ENCODE results near the gene CAND2. TPM values are rescaled to one million over a fixed set of nuclear protein-coding genes. Genes with fewer than 3 reads are reported as not detected.

The CAND2 gene
- total and polyA plus RNA-seq, 2 of the 8 experiments (the other 6 are each of a cell fraction or from before 2014, with no cell fraction given), result 8.7 TPM

DNA sequence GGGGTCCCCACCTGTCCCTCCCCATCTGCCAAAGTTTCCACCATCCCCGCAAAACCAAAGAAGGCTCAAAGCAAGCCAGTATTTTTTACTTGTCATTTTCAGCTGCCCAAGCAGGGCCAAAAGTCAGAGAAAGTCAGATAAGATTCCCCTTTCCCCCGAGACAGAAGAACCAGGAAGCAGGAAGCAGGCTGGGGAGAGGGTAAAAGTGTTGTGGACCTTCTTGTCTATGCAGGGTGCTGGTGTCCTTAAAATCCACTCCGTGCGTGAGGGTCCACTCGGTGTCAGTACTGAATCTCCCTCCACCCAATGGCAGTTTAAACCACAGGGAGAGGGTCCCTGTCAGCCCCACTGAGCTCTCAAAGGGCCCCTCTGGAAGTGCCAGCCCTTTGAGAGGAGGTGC, 65.1 kb downstream of the CAND2 start:
- Histone ChIP-seq H2BK12ac (ENCODE audit: low read depth, low read length) (no peak overlapping the region), H3K27me3 (replicated peaks in 1 of 4; ENCODE audit: control insufficient read depth in 3 of 4, extremely low read depth in 1 of 4, insufficient read depth in 3 of 4, low read length in 3 of 4) (peaks cover 0 to 4% (median 0%) of the 10 kb centered on the region in 4 experiments; a peak in 1 of 7 replicates), H3K79me1 (ENCODE audit: low read depth, low read length) (no peaks in the 10 kb centered on the region), H3K18ac (ENCODE audit: extremely low read depth, low read length) (no peak overlapping the region), H4K5ac (ENCODE audit: insufficient read length, low read depth, low read length) (no peak overlapping the region), H2BK5ac (ENCODE audit: low read depth, low read length) (no peak overlapping the region), H2BK20ac (ENCODE audit: low read length) (no peak overlapping the region), H3K9ac (replicated peaks in 1 of 4; ENCODE audit: extremely low read depth in 1 of 4, low read depth in 3 of 4, low read length in 3 of 4) (no peak overlapping the region), H2BK15ac (ENCODE audit: low read length) (no peak overlapping the region), H3K4me3 (ENCODE audit: extremely low read depth in 1 of 4, insufficient read depth in 2 of 4, low read depth in 3 of 4, low read length in 4 of 4) (no peak overlapping the region), H4K91ac (replicated peaks; ENCODE audit: insufficient read length, low read length) (no peak overlapping the region), H3K23me2 (ENCODE audit: low read depth, low read length) (no peaks in the 10 kb centered on the region), H2AFZ (ENCODE audit: low read length) (no peak overlapping the region), H2BK120ac (replicated peaks; ENCODE audit: low read depth, low read length) (no peak overlapping the region), H3K14ac (ENCODE audit: insufficient read length) (no peak overlapping the region), H3K36me3 (ENCODE audit: control insufficient read depth in 2 of 4, insufficient read depth in 4 of 4, low read length in 3 of 4) (no peaks in the 10 kb centered on the region), H3K4me2 (ENCODE audit: insufficient read depth in 1 of 2, low read depth in 2 of 2, low read length in 2 of 2) (no peak overlapping the region), H3K4me1 (replicated peaks in 1 of 4; ENCODE audit: control insufficient read depth in 3 of 4, insufficient read depth in 4 of 4, low read length in 3 of 4) (peaks cover 0 to 3% (median 0%) of the 10 kb centered on the region in 4 experiments; a peak in 2 of 7 replicates), H3K79me2 (ENCODE audit: control insufficient read depth in 1 of 2, insufficient read depth in 2 of 2, low read length in 2 of 2) (no peaks in the 10 kb centered on the region), H3K4ac (replicated peaks; ENCODE audit: insufficient read length, low read depth, low read length) (no peak overlapping the region), H3K23ac (ENCODE audit: insufficient read length) (no peak overlapping the region), H3K9me3 (ENCODE audit: insufficient read depth in 2 of 2, low read depth in 1 of 2, low read length in 1 of 2) (no peaks in the 10 kb centered on the region), H4K8ac (ENCODE audit: extremely low read depth, insufficient read depth, low read length) (no peak overlapping the region), H4K20me1 (replicated peaks in 1 of 2; ENCODE audit: control insufficient read depth in 1 of 2, insufficient read depth in 2 of 2, low read length in 2 of 2) (no peaks in the 10 kb centered on the region), H3K27ac (ENCODE audit: low read depth, low read length) (no peak overlapping the region), H2AK5ac (ENCODE audit: low read depth, low read length) (no peak overlapping the region), H3K56ac (replicated peaks; ENCODE audit: insufficient read length, low read depth, low read length) (no peak overlapping the region)
- CTCF ChIA-PET (ENCODE audit: partially characterized antibody), result interaction anchor here (1.2 to 2.5 kb wide), 4 partner anchors 10 to 34 kb away, joined by 4 to 16 read pairs (median 6); partner anchors contain the start of gene RPL32
- WGBS, 2 experiments (ENCODE audit: extremely low coverage in 1 of 2, insufficient coverage in 1 of 2, insufficient read length in 1 of 2, insufficient replicate concordance in 2 of 2, low coverage in 1 of 2, low lambda C conversion rate in 2 of 2, missing lambda C conversion rate in 1 of 2), result 84% methylated on average over 5 of the region's 5 CpGs; no CpG with 5 or more reads in 1 of the 2 experiments
- TF ChIP-seq SAP30 (IDR thresholded peaks at IDR 0.05; ENCODE audit: insufficient read depth, insufficient replicate concordance, low read length) (no peak), SP4 (IDR thresholded peaks at IDR 0.05; ENCODE audit: low read length) (no peak), CBX8 (IDR thresholded peaks at IDR 0.05; ENCODE audit: borderline replicate concordance, low read depth, low read length) (no peak), RFX5 (IDR thresholded peaks at IDR 0.05; ENCODE audit: borderline replicate concordance, low read depth, low read length) (no peak), YY1 (IDR thresholded peaks at IDR 0.05; ENCODE audit: low read depth, low read length) (no peak), GABPA (IDR thresholded peaks at IDR 0.05; ENCODE audit: borderline replicate concordance, insufficient read depth, low read length) (no peak), CHD1 (IDR thresholded peaks at IDR 0.05; ENCODE audit: low read depth, low read length) (no peak)
- DNase-seq (ENCODE audit: low read depth in 1 of 2, low spot score in 2 of 2) (no peak), FAIRE-seq (no peak)
- POLR2A ChIA-PET (ENCODE audit: partially characterized antibody), result interaction anchor here (1.8 to 22.9 kb wide), 2 partner anchors 12 to 24 kb away, joined by 4 to 314 read pairs; partner anchors contain the start of gene RPL32

Data from H1 (cell line).